HUES64 (cell line): ENCODE measurements around the gene CELF4.

ENCODE experiments used
- H3K27ac ChIP-seq: 2 replicates; pipeline ENCODE4 v1.7.0; 2013; ENCODE audit warnings: low read depth, low read length, inconsistent platforms
- H3K27me3 ChIP-seq: 2 replicates; pipeline ENCODE4 v1.6.1; 2013; ENCODE audit warnings: mild to moderate bottlenecking, low read length; ENCODE audit not compliant: insufficient read depth
- H3K36me3 ChIP-seq: 2 replicates; pipeline ENCODE4 v1.6.1; 2013; ENCODE audit warnings: mild to moderate bottlenecking, low read length; ENCODE audit not compliant: insufficient read depth
- H3K4me1 ChIP-seq: 2 replicates; pipeline ENCODE4 v1.6.1; 2013; ENCODE audit warnings: mild to moderate bottlenecking, low read length, moderate library complexity; ENCODE audit not compliant: insufficient read depth
- H3K4me3 ChIP-seq: 2 replicates; pipeline ENCODE4 v1.5.1; 2013; ENCODE audit warnings: mild to moderate bottlenecking, low read length, moderate library complexity
- H3K9ac ChIP-seq: 2 replicates; pipeline ENCODE4 v1.6.1; 2013; ENCODE audit warnings: mild to moderate bottlenecking, low read depth, low read length
- H3K9me3 ChIP-seq: 2 replicates; pipeline ENCODE4 v1.6.1; 2013; ENCODE audit warnings: low read depth, low read length; ENCODE audit not compliant: insufficient read depth
- WGBS: fragments of 150-250, 120-280 bp; methylation state at CpG from one replicate; pipeline ENCODE4 v1.1.7; 2013; ENCODE audit warnings: missing lambda C conversion rate; 5-methylcytosine and 5-hydroxymethylcytosine counted together

CELF4 gene

GRCh38 chr18:37408676-37409265, 156.8 kb downstream of the CELF4 start:
- 93% methylated on average over 9 of the region's 12 CpGs for WGBS
- no peaks in the 10 kb centered on the region for H3K36me3 ChIP-seq
- H3K9me3 ChIP-seq, result no peaks in the 10 kb centered on the region
- H3K4me1 ChIP-seq, result no peaks in the 10 kb centered on the region
- no peak overlapping the region for H3K27ac ChIP-seq
- no peak overlapping the region for H3K4me3 ChIP-seq
- H3K27me3 ChIP-seq, result no peaks in the 10 kb centered on the region
- H3K9ac ChIP-seq, result no peak overlapping the region

- Histone ChIP-seq H3K27ac (no peak overlapping the region), H3K36me3 (no peaks in the 10 kb centered on the region), H3K4me1 (peaks cover 7% of the 10 kb centered on the region), H3K27me3 (no peaks in the 10 kb centered on the region), H3K4me3 (no peak overlapping the region), H3K9me3 (no peaks in the 10 kb centered on the region), H3K9ac (no peak overlapping the region)
- WGBS, result 92% methylated on average over 2 of the region's 4 CpGs
These were observed 158.0 kb downstream of the CELF4 start for GRCh38 chr18:37407571-37407970.

- Histone ChIP-seq H3K4me3 (no peak overlapping the region), H3K4me1 (peaks cover 7% of the 10 kb centered on the region), H3K36me3 (no peaks in the 10 kb centered on the region), H3K9me3 (no peaks in the 10 kb centered on the region), H3K9ac (no peak overlapping the region), H3K27me3 (no peaks in the 10 kb centered on the region), H3K27ac (no peak overlapping the region)
- WGBS, result 87% methylated on average over 3 of the region's 6 CpGs
These were observed 159.8 kb downstream of the CELF4 start for GRCh38 chr18:37405772-37406171.

GRCh38 chr18:37405229-37405628, 160.4 kb downstream of the CELF4 start:
- H3K36me3 ChIP-seq, result no peaks in the 10 kb centered on the region
- no peaks in the 10 kb centered on the region for H3K9me3 ChIP-seq
- no peaks in the 10 kb centered on the region for H3K27me3 ChIP-seq
- H3K27ac ChIP-seq, result no peak overlapping the region
- H3K9ac ChIP-seq, result no peak overlapping the region
- WGBS, result 91% methylated on average over 4 of the region's 4 CpGs
- H3K4me1 ChIP-seq, result peaks cover 7% of the 10 kb centered on the region
- no peak overlapping the region for H3K4me3 ChIP-seq

GRCh38 chr18:37403788-37404187, 161.8 kb downstream of the CELF4 start:
- Histone ChIP-seq H3K27ac (no peak overlapping the region), H3K4me3 (no peak overlapping the region), H3K27me3 (peaks cover 7% of the 10 kb centered on the region; the same call in 1 of the 2 replicates), H3K36me3 (no peaks in the 10 kb centered on the region), H3K4me1 (peaks cover 7% of the 10 kb centered on the region), H3K9me3 (no peaks in the 10 kb centered on the region), H3K9ac (no peak overlapping the region)
- WGBS, result 94% methylated on average over 3 of the region's 3 CpGs

DNA sequence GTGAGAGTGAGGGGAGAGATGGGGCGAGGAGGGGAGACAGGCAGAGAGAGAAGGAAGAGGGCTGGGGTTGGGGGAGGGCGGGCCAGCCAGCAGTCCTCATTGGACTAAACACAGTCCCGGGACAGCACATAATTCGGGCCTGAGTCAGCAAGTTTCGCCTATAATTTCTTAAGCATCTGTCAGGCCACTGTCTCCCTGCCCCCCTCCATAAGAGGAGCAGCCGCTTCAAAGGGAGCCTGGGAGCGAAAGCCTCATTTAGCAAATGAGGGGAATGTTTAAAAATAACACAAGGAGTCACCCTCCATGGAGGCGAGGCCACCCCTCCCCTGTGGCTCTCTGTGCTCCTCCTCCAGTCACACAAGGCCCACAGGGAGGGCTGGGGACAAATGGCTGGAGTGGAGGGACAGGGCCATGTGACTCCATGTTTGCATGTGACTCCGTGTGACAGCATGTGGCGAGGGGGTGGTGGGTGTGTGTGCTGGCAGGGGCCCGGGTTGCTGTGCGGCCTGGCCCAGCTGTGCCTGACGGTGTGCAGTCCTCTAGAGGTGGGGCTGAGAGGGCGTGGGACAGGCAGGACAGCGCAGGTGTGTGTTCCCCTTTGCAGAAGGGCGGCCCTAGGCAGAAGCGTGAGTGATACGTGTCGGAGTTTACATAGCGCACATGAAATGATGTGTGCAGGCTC, 162.4 kb downstream of the CELF4 start:
- Histone ChIP-seq H3K4me3 (no peak overlapping the region), H3K27me3 (peaks cover 7% of the 10 kb centered on the region; the same call in 1 of the 2 replicates), H3K4me1 (peaks cover 7% of the 10 kb centered on the region), H3K9ac (no peak overlapping the region), H3K27ac (no peak overlapping the region), H3K36me3 (no peaks in the 10 kb centered on the region), H3K9me3 (no peaks in the 10 kb centered on the region)
- 73% methylated on average over 18 of the region's 20 CpGs for WGBS

DNA sequence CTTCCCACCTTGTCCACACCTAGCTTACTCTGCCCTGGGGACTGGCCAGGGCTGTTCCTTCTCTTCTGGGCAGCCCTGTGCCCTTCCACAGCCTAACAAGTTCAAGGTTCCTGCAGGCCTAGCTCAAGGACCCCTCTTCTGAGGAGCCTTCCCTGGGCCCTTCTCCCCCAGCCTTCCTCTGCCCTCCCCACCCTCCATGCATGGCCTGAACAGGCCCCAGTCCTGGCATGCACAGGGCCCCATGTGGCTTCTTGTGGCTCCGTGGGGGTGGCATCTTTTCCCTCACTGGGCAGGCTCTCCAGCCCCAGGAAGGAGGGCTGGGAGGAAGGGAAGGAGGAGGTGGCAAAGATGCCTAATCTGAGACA, 162.9 kb downstream of the CELF4 start:
- no peaks in the 10 kb centered on the region for H3K9me3 ChIP-seq
- peaks cover 7% of the 10 kb centered on the region for H3K4me1 ChIP-seq
- no peak overlapping the region for H3K9ac ChIP-seq
- H3K36me3 ChIP-seq, result no peaks in the 10 kb centered on the region
- H3K27ac ChIP-seq, result no peak overlapping the region
- H3K27me3 ChIP-seq, result peaks cover 7% of the 10 kb centered on the region; the same call in 1 of the 2 replicates
- no peak overlapping the region for H3K4me3 ChIP-seq
- WGBS, result 19% methylated on average over 1 of the region's 1 CpG

DNA sequence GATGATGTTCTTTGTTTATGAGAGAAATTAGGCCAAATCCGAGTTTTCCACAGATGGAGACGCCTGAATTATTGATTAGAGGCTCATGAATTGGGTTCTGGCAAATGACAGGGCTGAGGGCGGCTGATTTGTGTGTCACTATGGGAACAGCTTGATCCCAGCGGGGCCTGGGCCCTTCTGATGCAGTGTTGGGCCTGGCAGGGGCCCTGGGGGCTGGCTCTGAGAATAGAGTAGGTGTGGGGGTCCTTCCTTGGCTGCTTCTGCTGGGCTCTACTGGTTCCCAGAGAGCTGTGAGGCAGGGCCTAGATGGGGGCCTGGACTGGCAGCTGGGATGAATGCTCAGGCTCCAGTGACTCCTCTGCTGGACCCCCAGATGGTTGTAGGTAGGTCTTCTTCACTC, 164.8 kb downstream of the CELF4 start:
- H3K4me1 ChIP-seq, result peaks cover 7% of the 10 kb centered on the region
- WGBS, result 88% methylated on average over 4 of the region's 4 CpGs
- no peak overlapping the region for H3K9ac ChIP-seq
- peaks cover 21% of the 10 kb centered on the region for H3K27me3 ChIP-seq
- H3K36me3 ChIP-seq, result no peaks in the 10 kb centered on the region
- no peak overlapping the region for H3K27ac ChIP-seq
- H3K4me3 ChIP-seq, result no peak overlapping the region
- no peaks in the 10 kb centered on the region for H3K9me3 ChIP-seq

DNA sequence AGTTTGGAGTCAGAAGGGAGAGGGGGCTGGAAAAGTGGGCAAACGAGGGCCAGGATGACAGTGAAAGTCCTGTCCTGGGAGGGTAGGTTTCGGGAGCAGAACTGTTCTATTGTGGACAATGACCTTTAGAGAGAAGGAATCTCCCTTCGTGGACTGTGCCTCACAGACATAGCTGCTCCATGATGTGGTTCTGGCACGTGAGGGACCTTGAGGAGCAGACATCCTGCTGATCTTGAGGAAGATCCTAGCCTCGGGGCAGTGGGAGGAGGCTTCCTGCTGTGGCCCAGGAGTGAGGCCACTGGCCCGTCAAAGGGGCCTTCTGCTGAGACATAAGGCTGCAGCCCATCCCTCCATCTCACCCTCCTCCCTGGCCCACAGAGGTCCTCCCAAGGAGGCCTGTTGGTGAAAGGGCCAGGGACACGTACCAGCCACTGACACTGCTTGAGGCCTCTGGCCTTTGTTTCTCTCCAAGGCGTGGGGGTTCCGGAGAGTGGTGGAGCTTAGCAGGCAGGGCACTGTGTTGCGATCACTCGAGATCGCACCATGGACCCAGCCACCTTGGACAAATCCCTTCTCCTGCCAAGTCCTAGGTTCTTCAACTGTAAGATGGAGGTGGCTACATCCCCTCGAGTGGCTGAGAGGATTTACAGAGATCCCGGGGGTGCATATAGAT, 167.2 kb downstream of the CELF4 start:
- H3K9me3 ChIP-seq, result no peaks in the 10 kb centered on the region
- H3K4me3 ChIP-seq, result no peak overlapping the region
- 83% methylated on average over 14 of the region's 14 CpGs for WGBS
- H3K9ac ChIP-seq, result no peak overlapping the region
- peaks cover 7% of the 10 kb centered on the region for H3K4me1 ChIP-seq
- H3K27me3 ChIP-seq, result peaks cover 40% of the 10 kb centered on the region
- H3K27ac ChIP-seq, result no peak overlapping the region
- H3K36me3 ChIP-seq, result no peaks in the 10 kb centered on the region

- 73% methylated on average over 4 of the region's 6 CpGs for WGBS
These were observed 167.8 kb downstream of the CELF4 start for GRCh38 chr18:37397814-37398213.

GRCh38 chr18:37396971-37397720, 168.5 kb downstream of the CELF4 start:
- H3K36me3 ChIP-seq, result no peaks in the 10 kb centered on the region
- H3K9me3 ChIP-seq, result no peaks in the 10 kb centered on the region
- H3K4me1 ChIP-seq, result peaks cover 7% of the 10 kb centered on the region
- H3K4me3 ChIP-seq, result no peak overlapping the region
- WGBS, result 93% methylated on average over 5 of the region's 5 CpGs
- no peak overlapping the region for H3K27ac ChIP-seq
- H3K27me3 ChIP-seq, result peaks cover 52% of the 10 kb centered on the region
- no peak overlapping the region for H3K9ac ChIP-seq

More at GRCh38 chr18:37397814-37398213, 167.8 kb downstream of the CELF4 start:
- H3K27me3 ChIP-seq, result peaks cover 46% of the 10 kb centered on the region
- no peaks in the 10 kb centered on the region for H3K36me3 ChIP-seq
- H3K4me3 ChIP-seq, result no peak overlapping the region
- H3K27ac ChIP-seq, result no peak overlapping the region
- peaks cover 7% of the 10 kb centered on the region for H3K4me1 ChIP-seq
- no peaks in the 10 kb centered on the region for H3K9me3 ChIP-seq
- H3K9ac ChIP-seq, result no peak overlapping the region
